Measurements from ENCODE around the gene KIAA1217. TPM values are rescaled to one million over a fixed set of nuclear protein-coding genes. Genes with fewer than 3 reads are reported as not detected.

The KIAA1217 gene
- total and polyA plus RNA-seq, 2 of the 8 experiments (the other 6 are each of a cell fraction or from before 2014, with no cell fraction given) = 4.5 to 15.6 TPM

- WGBS, 2 experiments (ENCODE audit: extremely low coverage in 1 of 2, insufficient coverage in 1 of 2, insufficient read length in 1 of 2, insufficient replicate concordance in 2 of 2, low coverage in 1 of 2, low lambda C conversion rate in 2 of 2, missing lambda C conversion rate in 1 of 2) = 90% methylated on average over 8 of the region's 8 CpGs; no CpG with 5 or more reads in 1 of the 2 experiments
- no peak for TF ChIP-seq GABPA (IDR thresholded peaks at IDR 0.05; ENCODE audit: borderline replicate concordance, insufficient read depth, low read length)
- no peak for TF ChIP-seq KDM5A (IDR thresholded peaks at IDR 0.05; ENCODE audit: low read length)
- no peak for TF ChIP-seq PHF8 (conservative IDR thresholded peaks at IDR 0.05; ENCODE audit: low read depth, low read length)
- no peak for TF ChIP-seq RNF2 (IDR thresholded peaks at IDR 0.05; ENCODE audit: borderline replicate concordance, low read depth, low read length, missing control alignments, poor library complexity, severe bottlenecking)
- no peak for TF ChIP-seq CEBPB (IDR thresholded peaks at IDR 0.05; ENCODE audit: low read depth, low read length)
- TF ChIP-seq, protein P1, sequence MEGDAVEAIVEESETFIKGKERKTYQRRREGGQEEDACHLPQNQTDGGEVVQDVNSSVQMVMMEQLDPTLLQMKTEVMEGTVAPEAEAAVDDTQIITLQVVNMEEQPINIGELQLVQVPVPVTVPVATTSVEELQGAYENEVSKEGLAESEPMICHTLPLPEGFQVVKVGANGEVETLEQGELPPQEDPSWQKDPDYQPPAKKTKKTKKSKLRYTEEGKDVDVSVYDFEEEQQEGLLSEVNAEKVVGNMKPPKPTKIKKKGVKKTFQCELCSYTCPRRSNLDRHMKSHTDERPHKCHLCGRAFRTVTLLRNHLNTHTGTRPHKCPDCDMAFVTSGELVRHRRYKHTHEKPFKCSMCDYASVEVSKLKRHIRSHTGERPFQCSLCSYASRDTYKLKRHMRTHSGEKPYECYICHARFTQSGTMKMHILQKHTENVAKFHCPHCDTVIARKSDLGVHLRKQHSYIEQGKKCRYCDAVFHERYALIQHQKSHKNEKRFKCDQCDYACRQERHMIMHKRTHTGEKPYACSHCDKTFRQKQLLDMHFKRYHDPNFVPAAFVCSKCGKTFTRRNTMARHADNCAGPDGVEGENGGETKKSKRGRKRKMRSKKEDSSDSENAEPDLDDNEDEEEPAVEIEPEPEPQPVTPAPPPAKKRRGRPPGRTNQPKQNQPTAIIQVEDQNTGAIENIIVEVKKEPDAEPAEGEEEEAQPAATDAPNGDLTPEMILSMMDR (IDR thresholded peaks at IDR 0.05; ENCODE audit: control extremely low read depth in 1 of 3, insufficient read depth in 1 of 3, low read depth in 1 of 3, low read length in 3 of 3) = no peak
- no peak for TF ChIP-seq SP4 (IDR thresholded peaks at IDR 0.05; ENCODE audit: low read length)
- TF ChIP-seq CBX5 (IDR thresholded peaks at IDR 0.05; ENCODE audit: low read depth, low read length) = no peak
- no peak for TF ChIP-seq CHD2 (IDR thresholded peaks at IDR 0.05; ENCODE audit: low read length)
- TF ChIP-seq, protein P2, sequence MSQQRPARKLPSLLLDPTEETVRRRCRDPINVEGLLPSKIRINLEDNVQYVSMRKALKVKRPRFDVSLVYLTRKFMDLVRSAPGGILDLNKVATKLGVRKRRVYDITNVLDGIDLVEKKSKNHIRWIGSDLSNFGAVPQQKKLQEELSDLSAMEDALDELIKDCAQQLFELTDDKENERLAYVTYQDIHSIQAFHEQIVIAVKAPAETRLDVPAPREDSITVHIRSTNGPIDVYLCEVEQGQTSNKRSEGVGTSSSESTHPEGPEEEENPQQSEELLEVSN (IDR thresholded peaks at IDR 0.05) = no peak
These were observed 243.1 kb downstream of the KIAA1217 start for GRCh38 chr10:24452030-24452429.

More at GRCh38 chr10:24452030-24452429, 243.1 kb downstream of the KIAA1217 start:
- H3K4me3 ChIP-seq (ENCODE audit: extremely low read depth in 1 of 4, insufficient read depth in 2 of 4, low read depth in 3 of 4, low read length in 4 of 4) = no peak overlapping the region
- H3K27ac ChIP-seq (ENCODE audit: low read depth, low read length) = no peak overlapping the region
- no peak overlapping the region for H2AK5ac ChIP-seq (ENCODE audit: low read depth, low read length)
- H4K8ac ChIP-seq (ENCODE audit: extremely low read depth, insufficient read depth, low read length) = no peak overlapping the region
- H3K4me2 ChIP-seq (ENCODE audit: insufficient read depth in 1 of 2, low read depth in 2 of 2, low read length in 2 of 2) = no peak overlapping the region
- no peak overlapping the region for H2BK20ac ChIP-seq (ENCODE audit: low read length)
- peaks cover 0 to 9% (median 6%) of the 10 kb centered on the region in 4 experiments; a peak in 4 of 7 replicates for H3K4me1 ChIP-seq (replicated peaks in 1 of 4; ENCODE audit: control insufficient read depth in 3 of 4, insufficient read depth in 4 of 4, low read length in 3 of 4)
- H3K23me2 ChIP-seq (ENCODE audit: low read depth, low read length) = no peaks in the 10 kb centered on the region
- no peak overlapping the region for H3K4ac ChIP-seq (replicated peaks; ENCODE audit: insufficient read length, low read depth, low read length)
- H3K79me1 ChIP-seq (ENCODE audit: low read depth, low read length) = no peaks in the 10 kb centered on the region
- no peak overlapping the region for H2BK5ac ChIP-seq (ENCODE audit: low read depth, low read length)
- ChIA-PET POLR2A (ENCODE audit: partially characterized antibody) (interaction anchor here (1.0 to 1.6 kb wide), 2 partner anchors 8 to 9 kb away, joined by 3 read pairs; no protein-coding TSS in a partner anchor), CTCF (ENCODE audit: partially characterized antibody) (interaction anchor here (0.6 to 1.6 kb wide), 7 partner anchors 52 to 701 kb away, joined by 3 read pairs; no protein-coding TSS in a partner anchor)
- no peaks in the 10 kb centered on the region for H3K9me3 ChIP-seq (ENCODE audit: insufficient read depth in 2 of 2, low read depth in 1 of 2, low read length in 1 of 2)
- no peak overlapping the region for H2BK12ac ChIP-seq (ENCODE audit: low read depth, low read length)
- no peak overlapping the region for H4K91ac ChIP-seq (replicated peaks; ENCODE audit: insufficient read length, low read length)
- H3K18ac ChIP-seq (ENCODE audit: extremely low read depth, low read length) = no peak overlapping the region
- H4K5ac ChIP-seq (ENCODE audit: insufficient read length, low read depth, low read length) = no peak overlapping the region
- H3K79me2 ChIP-seq (ENCODE audit: control insufficient read depth in 1 of 2, insufficient read depth in 2 of 2, low read length in 2 of 2) = no peaks in the 10 kb centered on the region
- H2BK15ac ChIP-seq (ENCODE audit: low read length) = no peak overlapping the region
- no peaks in the 10 kb centered on the region for H3K36me3 ChIP-seq (ENCODE audit: control insufficient read depth in 2 of 4, insufficient read depth in 4 of 4, low read length in 3 of 4)
- FAIRE-seq = no peak
- no peaks in the 10 kb centered on the region for H3K27me3 ChIP-seq (replicated peaks in 1 of 4; ENCODE audit: control insufficient read depth in 3 of 4, extremely low read depth in 1 of 4, insufficient read depth in 3 of 4, low read length in 3 of 4)
- no peak overlapping the region for H3K9ac ChIP-seq (replicated peaks in 1 of 4; ENCODE audit: extremely low read depth in 1 of 4, low read depth in 3 of 4, low read length in 3 of 4)
- H3K23ac ChIP-seq (ENCODE audit: insufficient read length) = no peak overlapping the region
- no peak overlapping the region for H3K56ac ChIP-seq (replicated peaks; ENCODE audit: insufficient read length, low read depth, low read length)
- H3K14ac ChIP-seq (ENCODE audit: insufficient read length) = no peak overlapping the region
- H2BK120ac ChIP-seq (replicated peaks; ENCODE audit: low read depth, low read length) = no peak overlapping the region
- no peak overlapping the region for H2AFZ ChIP-seq (ENCODE audit: low read length)
- no peak for DNase-seq (ENCODE audit: low read depth in 1 of 2, low spot score in 2 of 2)
- H4K20me1 ChIP-seq (replicated peaks in 1 of 2; ENCODE audit: control insufficient read depth in 1 of 2, insufficient read depth in 2 of 2, low read length in 2 of 2) = peaks cover 0 to 3% of the 10 kb centered on the region in 2 experiments

Measured in H1 (cell line).